ENCODE results near the gene UBAC1. TPM values are rescaled to one million over a fixed set of nuclear protein-coding genes. Genes with fewer than 3 reads are reported as not detected.

UBAC1 gene, protein sequence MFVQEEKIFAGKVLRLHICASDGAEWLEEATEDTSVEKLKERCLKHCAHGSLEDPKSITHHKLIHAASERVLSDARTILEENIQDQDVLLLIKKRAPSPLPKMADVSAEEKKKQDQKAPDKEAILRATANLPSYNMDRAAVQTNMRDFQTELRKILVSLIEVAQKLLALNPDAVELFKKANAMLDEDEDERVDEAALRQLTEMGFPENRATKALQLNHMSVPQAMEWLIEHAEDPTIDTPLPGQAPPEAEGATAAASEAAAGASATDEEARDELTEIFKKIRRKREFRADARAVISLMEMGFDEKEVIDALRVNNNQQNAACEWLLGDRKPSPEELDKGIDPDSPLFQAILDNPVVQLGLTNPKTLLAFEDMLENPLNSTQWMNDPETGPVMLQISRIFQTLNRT
- total RNA-seq = 32.8 TPM

DNA sequence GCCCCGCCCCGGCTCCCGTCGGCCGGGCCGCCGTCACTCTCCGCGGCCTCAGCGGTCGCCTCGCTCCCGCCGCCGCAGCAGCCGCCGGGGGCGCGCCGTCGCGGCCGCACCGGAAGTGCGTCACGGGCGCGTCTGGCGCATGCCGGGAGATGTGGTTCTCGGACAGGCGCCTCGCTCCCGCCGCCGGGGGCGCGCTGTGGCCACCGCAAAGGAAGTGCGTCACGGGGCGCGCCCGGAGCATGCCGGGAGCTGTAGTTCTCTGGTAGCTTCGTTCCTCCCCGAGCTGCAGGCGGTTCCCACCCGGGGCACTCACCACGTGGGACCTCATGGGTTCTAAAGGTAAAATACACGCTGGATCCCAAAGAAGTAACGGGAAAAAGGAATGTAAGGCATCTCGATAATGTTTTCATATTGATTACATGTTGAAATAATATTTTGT lies at the start of gene UBAC1:
Gene UBAC1 (minus strand): TSS at position 97 of the 439 bp plus-strand sequence. CDS start 211 bp downstream, outside the sequence.
- DNase-seq = peak; percentile 90

DNA sequence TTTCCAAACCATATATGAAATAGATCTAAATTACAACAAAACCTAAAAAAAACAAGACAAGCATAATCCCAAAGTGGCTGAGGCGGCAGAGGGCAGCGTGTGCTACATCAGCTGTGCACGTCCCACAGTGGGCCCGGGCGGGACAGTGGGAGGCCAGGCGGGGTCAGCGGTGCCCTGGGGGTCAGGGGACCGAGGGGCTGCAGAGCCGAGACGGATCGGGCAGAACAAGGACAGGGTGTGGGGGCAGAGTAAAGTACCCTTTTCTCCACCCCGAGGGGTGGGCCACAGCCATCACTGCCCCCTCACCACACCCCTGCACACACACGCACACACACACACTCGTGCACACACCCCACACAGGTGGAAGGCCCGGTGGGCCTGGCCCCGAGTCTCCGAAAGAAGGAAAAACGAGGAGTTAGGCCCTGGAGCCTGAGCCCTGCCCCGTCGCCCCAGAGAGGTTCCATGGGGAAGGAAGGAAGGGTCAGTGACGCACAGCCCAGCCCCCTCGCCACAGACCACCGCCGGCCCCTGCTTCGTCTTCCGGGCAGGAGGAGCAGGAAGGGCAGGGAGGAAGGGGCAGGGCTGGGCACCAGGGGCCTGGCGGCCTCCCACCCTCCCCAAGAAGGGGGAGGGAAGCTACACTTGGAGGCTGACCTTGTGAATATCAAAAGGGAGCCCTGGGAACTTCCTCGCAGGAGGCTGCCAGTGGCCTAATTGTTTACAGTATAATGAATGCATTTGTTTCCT lies 49.6 kb upstream of the UBAC1 start:
- no peak for DNase-seq

DNA sequence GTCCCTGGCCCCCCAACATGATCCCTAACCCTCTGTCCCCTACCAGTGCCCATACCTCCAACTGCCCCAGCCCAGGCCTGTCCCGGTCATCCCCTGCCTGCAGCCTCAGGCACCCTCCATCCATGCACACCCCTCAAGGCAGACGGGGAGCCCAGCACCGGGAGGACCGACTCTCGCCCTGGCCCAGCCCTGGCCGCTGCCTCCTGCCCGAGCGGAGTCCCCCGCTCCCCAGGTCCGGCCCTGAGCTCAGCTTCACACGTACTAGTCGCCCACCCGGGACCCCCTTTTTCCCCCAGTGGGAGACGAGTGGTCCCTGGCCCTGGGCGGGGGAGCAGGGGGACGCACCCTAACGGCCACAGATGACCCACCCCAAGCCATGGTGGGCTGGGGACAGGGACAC lies 49.0 kb upstream of the UBAC1 start:
- DNase-seq = no peak

DNA sequence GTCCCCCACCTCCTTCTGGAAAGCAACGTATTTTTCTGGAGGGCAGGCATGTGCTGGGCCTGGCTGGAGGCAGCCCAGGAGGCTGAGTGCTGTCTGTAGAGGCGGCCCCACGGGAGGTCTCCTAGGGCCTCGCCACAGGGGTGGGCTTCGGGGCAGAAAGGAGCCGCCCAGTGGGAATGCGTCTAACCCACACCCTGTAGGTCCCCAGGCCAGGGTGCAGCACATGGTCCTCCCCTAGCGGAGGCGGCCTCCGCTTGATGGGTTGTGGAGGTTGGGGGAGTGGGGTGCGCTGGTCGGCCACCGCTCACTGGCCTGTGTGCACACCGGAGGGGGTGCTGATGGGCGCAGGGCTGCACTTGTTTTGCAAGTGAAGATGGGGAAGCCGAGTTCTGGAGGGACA lies 48.3 kb upstream of the UBAC1 start:
- DNase-seq = no peak

DNA sequence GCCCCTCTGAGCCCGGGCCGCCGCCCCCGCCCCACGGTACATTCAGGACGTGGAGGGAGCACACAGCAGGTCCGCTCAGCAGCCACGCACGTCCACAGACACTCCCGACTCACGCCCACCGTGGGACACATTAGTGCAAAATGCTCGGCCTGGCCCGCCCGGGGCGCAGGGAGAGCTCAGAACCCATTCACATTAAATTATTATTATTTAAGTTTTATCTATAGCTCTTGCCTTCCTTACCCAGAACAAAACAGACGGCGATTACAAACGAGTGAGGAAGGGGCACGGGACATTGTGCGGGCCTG lies 47.5 kb upstream of the UBAC1 start:
- DNase-seq = no peak

DNA sequence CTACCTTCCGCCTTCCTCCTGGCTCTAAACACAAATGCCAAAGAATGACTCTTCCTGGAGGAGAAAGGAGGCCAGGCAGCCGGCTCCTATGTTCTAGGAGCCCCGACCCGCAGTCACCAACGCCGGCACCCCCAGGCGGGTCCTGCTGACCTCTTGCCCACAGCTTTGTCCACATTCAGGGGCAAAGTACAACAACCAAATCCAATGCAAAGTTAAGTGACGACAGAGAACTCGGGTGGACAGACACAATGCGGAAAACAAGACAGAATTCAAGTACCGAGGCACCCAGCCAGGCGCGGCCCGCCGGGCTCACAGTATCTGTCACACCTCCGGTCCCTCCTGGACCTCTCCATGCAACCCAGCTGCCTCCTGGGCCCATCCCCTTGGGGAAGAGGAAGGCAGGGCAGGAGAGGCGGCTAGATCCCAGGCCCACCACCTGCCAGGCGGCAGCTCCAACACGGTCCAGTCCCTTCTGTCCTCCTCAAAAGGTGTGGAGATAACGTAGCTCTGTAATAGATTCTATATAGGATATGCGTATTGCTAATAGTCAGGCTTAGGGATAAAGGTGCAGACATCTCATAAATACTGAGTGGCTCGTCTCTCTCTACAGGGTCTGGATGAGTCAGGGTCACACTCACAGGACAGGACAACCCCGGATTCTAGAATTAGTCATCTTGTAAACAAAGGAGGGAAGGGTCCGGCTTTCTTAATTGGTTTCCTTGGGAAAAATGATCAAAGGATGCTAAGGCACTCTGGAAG lies 46.9 kb upstream of the UBAC1 start:
- DNase-seq = no peak

DNA sequence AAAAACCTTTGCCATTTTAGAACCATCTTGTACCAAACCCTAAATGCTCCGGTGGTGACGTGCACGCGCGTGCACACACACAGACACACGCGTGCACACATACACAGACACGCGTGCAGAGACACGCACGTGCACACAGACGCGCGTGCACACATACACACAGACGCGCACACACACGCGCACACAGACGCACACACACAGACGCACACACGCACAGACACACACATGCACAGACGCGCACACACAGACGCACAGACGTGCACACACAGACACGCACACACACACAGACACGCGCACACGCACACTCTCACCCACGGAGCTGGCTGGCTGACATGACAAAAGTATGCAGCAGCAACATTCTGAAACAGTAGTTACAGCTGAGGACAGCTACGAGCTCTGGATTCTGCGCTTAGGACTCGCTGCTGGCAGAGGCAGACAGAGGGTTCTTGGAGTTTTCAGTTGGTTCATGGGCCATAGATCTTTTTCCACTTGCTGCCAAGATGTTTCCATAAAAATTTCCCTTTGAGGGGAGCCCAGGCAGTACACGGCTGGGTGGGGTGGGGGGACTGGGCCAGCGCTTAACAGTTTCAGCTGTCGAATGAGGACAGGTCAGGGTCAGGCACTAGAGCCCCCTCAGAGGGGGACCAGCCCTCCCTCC lies 46.2 kb upstream of the UBAC1 start:
- DNase-seq = no peak

DNA sequence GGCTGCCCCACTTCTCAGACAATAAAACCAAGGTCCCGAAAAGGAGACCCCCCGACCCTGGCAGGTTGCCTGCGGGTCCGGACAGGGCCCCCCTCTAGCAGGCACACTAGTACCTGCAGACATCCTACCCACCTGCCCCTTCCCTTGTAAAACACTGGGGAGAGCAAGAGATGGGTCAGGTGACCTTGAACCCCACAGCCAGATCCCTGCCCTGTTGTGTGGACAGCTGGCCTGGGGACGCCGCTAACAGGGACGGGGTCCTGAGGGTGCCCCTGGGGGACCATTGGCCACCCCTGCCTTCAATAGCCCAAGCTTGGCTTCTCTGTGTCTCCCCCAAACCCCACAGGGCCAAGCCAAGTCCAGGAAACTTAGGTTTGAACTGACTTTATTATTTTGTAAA lies 45.0 kb upstream of the UBAC1 start:
- no peak for DNase-seq

DNA sequence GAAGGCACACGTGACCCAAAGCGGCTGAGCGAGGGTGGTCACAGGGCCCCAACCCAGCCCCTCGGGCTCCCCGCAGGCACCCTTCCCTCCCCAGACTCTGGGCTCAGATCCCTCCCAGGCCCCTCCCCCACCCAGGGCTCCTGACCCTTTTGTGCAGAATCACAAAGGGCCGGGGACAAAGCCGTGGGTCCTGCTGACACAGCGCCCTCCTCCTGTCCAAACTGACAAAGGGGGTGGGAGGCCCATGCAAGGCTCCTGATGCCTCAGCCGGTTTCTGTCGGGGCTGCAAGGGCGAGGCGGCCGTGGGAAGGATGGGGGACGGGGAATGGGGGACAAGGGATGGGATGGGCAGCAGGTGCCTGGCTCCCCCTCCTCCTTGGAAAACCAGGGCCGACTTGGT lies 43.5 kb upstream of the UBAC1 start:
- no peak for DNase-seq

DNA sequence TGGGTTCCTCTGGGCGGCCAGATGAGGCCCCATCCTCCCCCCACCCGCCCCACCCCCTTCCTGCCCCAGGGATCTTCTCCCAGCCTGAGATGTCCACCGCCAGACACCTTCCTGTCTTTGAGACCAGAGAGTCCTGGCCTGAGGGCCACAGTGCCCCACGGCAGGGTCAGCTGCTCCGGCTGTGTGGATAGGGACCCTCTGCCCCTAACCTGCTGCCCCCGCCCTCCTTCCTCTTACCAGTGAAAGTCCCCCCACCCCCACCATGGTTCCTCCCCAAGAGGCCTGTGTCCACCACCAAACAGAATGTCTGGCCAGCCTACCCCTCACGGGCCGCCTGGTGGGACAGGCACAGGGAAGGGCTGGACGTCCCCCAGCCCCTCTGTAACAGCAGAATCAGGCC lies 43.0 kb upstream of the UBAC1 start:
- DNase-seq = no peak

DNA sequence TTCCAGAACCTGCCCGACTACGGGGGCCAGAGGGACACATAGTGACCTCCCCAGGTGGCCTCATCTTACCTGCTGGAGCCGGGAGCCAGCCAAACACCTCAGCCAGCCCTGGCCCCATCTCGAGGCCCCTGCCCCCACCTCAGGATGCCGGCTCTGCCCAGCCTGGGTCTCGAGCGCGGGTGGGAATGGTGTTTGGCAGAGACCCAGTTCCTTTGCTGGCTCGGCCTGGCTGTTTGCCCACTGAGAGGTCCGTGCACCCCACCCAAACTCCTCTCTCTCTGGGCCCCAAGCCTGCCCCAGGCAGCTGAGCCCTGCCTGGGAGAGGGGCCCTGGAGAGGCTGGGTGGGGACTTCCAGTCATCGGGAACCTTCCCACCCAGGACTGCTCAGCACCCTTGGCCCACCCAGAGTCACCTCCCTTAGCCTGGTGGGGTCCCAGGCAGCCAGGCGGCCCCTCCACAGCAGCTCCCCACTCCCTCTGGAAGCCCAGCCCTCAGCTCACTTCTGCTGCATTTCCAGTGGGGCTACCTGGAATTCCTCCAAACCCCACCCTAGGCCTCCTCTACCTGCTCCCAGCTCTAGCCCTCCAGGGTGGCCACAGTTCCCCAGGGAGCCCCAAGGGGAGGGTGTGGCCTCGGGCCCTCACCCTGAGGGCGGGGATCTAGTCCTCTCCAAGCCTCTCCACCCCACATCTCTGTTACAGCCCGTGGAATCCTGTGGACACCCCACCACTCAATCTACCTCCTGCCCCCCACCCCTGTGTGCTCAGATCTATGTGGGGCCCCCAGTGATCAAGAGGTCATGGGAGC lies 42.4 kb upstream of the UBAC1 start:
- DNase-seq = no peak

DNA sequence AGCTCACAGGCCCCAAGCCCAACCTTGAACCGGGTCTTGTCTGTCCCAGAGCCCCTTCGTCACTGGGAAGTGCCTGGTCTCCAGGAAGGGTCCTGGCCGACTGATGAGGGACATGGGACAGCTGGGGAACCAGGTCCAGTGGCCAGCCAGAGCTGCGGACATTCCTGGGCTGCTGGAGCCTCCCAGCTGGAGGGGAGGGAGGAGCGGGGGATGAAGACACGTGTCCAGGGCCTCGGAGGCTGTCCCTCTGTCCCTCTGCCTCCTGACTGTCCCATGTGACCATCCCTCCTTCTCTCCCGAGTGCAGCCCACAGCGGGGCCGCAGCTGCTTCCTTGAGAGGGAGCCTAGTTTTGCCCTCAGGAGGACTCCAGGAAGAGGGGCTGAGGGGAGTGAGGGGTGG lies 41.7 kb upstream of the UBAC1 start:
- DNase-seq = no peak

DNA sequence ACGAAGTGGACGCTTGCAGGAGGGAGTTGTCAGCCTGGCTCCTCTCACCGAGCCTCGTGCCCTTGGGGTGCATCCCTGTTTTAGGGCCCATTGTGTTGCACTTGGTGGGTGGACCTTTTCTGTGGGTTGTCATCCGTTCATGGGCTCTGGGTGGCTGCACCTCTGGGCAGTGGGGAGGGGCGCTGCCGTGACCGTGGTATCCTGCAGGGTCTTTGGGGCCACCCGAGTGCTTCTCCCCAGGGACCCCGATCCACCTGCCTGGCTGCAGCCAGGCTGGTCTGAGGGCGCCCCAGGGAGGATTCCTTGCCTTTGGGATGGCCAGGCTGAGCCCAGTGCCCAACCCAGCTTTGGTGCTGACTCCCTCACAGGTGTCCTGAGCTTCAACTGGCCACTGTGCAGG lies 41.0 kb upstream of the UBAC1 start:
- DNase-seq = no peak

DNA sequence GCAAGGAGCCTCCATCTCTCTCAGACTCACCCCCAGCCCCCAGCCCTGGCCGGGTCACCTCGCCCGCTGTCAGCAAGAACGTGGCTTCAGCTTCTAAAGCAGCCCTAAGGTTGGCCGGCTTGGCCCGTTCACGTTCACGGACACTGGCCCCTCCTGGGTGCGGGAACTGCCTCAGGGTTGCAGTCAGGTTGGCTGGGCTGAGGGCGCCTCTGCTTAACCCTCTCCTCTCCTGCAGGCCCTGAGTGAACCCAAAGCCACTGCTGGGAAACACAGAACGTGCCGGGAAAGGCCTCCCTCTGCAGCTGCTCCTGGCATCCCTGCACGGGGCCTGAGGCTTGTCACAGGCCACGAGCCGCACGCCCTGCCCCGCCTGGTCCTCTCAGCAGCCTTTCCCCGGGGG lies 40.1 kb upstream of the UBAC1 start:
- DNase-seq = no peak

DNA sequence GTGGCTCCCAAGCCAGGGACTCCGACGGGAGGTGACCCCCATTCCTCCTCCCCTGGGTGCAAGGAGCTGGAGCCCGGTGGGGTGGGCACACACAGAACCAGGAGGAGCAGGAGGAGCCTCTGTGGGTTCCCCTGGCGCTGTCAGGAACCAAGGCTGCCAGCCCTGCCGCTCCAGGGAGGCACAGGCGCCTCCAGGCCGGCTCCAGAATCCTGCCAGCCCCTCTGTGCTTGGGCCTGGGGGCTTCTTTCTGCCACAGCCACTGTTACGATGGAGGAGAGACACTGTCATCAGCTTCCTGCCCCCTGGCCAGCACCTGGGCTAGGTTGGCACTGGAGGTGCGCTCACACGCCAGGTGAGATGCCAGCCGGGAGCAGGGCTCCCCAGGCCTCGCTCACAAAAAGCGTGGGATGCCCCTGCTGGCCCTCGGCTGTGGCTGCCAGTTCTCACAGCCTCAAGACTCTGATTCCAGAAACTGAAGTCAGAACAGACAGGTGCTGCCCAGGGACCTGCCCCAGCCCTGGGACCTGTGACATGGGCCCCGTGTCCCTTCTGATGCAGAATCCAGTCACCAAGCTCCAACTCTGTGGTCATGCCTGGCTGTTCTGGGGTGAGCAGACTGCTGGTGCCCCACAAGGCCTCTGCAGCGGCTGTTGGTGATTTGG lies 37.4 kb upstream of the UBAC1 start:
- no peak for DNase-seq

DNA sequence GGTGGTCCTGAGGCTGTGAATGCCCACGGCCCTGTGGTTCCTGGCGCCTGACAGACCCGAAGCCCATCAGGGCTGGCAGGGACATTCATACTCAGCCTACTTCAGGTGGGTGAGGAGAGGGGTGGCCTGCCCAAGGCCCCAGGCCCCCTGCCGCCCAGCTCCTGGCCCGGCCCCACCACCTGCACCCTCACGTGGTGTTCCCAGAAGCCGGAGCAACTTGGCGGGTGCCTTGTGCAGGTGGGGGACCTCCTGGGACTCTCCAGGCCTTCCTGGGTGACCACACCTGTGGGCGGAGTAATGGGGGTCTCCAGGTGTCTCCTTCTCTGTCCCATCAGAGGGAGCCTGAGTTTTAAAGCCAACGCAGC lies 36.8 kb upstream of the UBAC1 start:
- no peak for DNase-seq

DNA sequence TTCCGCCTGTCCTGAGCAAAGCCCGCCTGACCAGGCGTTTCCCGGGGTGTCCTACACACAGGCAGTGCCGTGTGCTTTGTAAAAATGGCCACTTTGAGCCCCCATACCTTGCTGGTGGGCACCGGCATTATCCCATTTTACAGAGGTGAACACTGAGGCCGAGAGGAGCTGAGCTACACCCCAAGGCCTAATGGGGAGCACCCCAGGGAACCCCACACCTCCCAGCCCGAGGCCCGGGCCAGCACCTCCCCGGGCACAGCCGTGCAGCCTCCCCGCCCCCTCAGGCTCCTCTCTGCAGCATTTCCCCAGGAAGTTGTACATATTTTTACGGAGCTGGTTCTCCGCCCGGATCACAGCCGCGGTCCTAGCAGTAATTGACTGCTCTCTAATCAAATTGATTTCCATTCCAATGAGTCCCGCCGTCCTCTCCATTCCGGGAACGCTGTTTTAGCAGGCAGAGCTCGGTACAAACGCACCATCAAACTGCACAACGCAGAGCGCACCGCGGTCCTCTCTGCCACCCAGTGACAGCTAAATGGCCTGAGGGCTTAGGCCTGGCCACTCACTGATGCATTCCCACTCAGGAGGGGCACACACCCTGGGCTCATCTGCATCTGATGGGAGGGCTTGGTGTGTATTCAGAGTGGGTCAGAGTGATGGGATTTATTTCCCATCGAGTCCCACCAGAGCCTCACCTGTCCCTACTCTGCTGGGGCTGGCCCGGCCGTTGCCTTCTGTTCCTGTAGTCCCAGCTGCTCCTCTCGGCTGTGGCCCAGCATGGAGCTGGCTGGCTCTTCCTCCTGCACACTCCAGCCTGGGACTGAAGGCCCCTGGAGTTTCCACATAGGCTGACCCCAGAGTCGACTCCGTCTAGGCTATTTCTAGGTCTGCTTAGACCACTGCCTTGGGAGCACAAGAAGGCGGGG lies 36.2 kb upstream of the UBAC1 start:
- no peak for DNase-seq

DNA sequence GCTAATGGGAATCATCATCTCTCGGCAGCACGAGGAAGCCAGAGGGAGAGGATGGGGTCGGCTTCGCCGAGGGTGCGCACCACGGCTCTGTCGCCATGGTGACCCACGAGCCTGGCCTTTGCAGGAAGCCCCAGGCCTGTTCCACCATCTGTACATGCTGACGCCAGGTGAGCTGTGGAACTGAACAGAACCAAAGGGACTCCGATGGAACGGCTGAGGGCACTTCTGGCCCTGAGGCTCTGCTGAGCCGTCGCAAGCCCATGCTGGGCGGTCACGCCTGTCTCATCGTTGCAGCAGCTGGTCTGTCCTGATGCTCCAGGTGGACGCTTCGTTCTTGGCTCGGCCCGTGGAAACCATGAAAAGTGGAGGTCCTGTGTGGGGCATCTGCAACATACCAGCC lies 34.6 kb upstream of the UBAC1 start:
- no peak for DNase-seq

DNA sequence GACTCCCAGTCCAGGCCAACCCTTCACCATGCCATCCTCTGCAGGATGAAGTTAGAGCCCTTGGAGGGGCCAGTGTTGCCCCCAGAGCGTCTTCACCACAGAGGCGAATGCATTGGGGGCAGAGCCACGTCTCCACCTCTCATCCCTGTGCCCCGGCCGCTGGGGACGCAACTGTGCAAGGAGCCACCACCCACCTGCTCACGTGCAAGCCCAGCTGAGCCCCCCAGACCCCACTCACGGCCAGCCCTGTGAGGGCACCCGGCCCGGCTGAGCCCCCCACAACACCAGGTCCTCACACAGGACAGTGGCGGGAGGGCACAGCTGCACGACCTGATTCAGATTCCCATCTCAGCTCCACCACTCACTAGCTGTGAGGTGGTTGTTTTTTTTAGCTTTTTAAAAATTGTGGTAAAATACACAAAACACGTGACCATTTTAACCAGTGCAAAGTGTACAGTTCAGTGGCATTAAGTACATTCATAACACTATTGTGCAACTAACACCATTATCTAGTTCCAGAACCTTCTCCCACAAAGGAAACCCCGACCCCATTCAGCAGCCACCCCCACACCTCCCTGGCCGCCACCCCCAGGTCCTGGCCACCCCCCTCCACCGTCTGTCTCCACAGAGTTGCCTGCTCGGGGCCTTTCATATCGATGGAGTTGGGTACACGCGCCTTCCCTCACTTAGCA lies 33.5 kb upstream of the UBAC1 start:
- DNase-seq = no peak

Data from occipital lobe (tissue), 2 donors.